Smooth muscle cell (in vitro differentiated cells): ENCODE data around the gene CELF4. TPM values are rescaled to one million over a fixed set of nuclear protein-coding genes. Genes with fewer than 3 reads are reported as not detected.

Experiments
- DNase-seq: peaks from one replicate; lab custom pipeline; 2025; ENCODE audit not compliant: unreplicated experiment; lab: John Stamatoyannopoulos, UW
- H2AFZ ChIP-seq: fragments of 200-600 bp; sonication (generic); 2 replicates; pipeline ENCODE4 v1.6.0; 2016; ENCODE audit warnings: antibody characterized with exemption, low read depth, mild to moderate bottlenecking
- H3F3A ChIP-seq: fragments of 200-600 bp; sonication (generic); 2 replicates; pipeline ENCODE4 v1.6.0; 2017; ENCODE audit warnings: antibody characterized with exemption, low read depth
- H3K27ac ChIP-seq: fragments of 200-600 bp; sonication (generic); 2 replicates; pipeline ENCODE4 v1.5.1; 2016; ENCODE audit warnings: low read depth, mild to moderate bottlenecking
- H3K27me3 ChIP-seq: fragments of 200-600 bp; sonication (generic); 2 replicates; pipeline ENCODE4 v1.6.1; 2016; ENCODE audit warnings: low read depth, mild to moderate bottlenecking
- H3K36me3 ChIP-seq: fragments of 200-600 bp; sonication (generic); 2 replicates; pipeline ENCODE4 v1.5.1; 2016; ENCODE audit warnings: low read depth
- H3K4me1 ChIP-seq: fragments of 200-600 bp; sonication (generic); 2 replicates; pipeline ENCODE4 v1.5.1; 2016; ENCODE audit warnings: low read depth
- H3K4me2 ChIP-seq: fragments of 200-600 bp; sonication (generic); 2 replicates; pipeline ENCODE4 v1.6.0; 2016; ENCODE audit warnings: mild to moderate bottlenecking
- H3K4me3 ChIP-seq: fragments of 200-600 bp; sonication (generic); 2 replicates; pipeline ENCODE4 v1.5.1; 2016; ENCODE audit warnings: mild to moderate bottlenecking
- H3K79me2 ChIP-seq: fragments of 200-600 bp; sonication (generic); 2 replicates; pipeline ENCODE4 v1.6.0; 2016; ENCODE audit warnings: low read depth, mild to moderate bottlenecking
- H3K9ac ChIP-seq: fragments of 200-600 bp; sonication (generic); 2 replicates; pipeline ENCODE4 v1.6.0; 2016; ENCODE audit warnings: low read depth
- H3K9me3 ChIP-seq: fragments of 200-600 bp; sonication (generic); replicated peaks from 2 replicates; pipeline ENCODE4 v1.5.1; 2016; ENCODE audit warnings: low read depth
- H4K20me1 ChIP-seq: fragments of 200-600 bp; sonication (generic); 2 replicates; pipeline ENCODE4 v1.6.0; 2016; ENCODE audit warnings: low read depth
- WGBS: methylation state at CpG from one replicate; pipeline ENCODE4 v1.1.7; 2016; ENCODE audit warnings: low lambda C conversion rate; 5-methylcytosine and 5-hydroxymethylcytosine counted together
- polyA plus RNA-seq: library from polyadenylated mRNA; unstranded; fragments of >200 nt; fragmentation: Nextera tagmentation; extraction: Ambion mirVana; gene quantifications from 2 replicates; pipeline ENCODE4 v1.2.1, GENCODE V29; 2016
- total RNA-seq: library from RNA; depleted of rRNA; stranded (reverse); fragments of >200 nt; gene quantifications from 2 replicates; pipeline ENCODE4 v1.2.3, GENCODE V29; 2014
- TF ChIP-seq, protein P1 (sequence below): fragments of 200-600 bp; sonication (generic); IDR thresholded peaks from 2 replicates; pipeline ENCODE4 v1.5.1; 2017; ENCODE audit warnings: borderline replicate concordance, mild to moderate bottlenecking, antibody characterized with exemption; ENCODE audit not compliant: insufficient read depth, poor library complexity, severe bottlenecking

CELF4 gene
- total and polyA plus RNA-seq, 2 experiments from 2014 or later = 0.40 TPM; not detected in 1

GRCh38 chr18:37509600-37509999, 56.0 kb downstream of the CELF4 start:
- H4K20me1 ChIP-seq = no peaks in the 10 kb centered on the region
- no peak overlapping the region for H3K27ac ChIP-seq
- TF ChIP-seq, protein P1, sequence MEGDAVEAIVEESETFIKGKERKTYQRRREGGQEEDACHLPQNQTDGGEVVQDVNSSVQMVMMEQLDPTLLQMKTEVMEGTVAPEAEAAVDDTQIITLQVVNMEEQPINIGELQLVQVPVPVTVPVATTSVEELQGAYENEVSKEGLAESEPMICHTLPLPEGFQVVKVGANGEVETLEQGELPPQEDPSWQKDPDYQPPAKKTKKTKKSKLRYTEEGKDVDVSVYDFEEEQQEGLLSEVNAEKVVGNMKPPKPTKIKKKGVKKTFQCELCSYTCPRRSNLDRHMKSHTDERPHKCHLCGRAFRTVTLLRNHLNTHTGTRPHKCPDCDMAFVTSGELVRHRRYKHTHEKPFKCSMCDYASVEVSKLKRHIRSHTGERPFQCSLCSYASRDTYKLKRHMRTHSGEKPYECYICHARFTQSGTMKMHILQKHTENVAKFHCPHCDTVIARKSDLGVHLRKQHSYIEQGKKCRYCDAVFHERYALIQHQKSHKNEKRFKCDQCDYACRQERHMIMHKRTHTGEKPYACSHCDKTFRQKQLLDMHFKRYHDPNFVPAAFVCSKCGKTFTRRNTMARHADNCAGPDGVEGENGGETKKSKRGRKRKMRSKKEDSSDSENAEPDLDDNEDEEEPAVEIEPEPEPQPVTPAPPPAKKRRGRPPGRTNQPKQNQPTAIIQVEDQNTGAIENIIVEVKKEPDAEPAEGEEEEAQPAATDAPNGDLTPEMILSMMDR = no peak
- no peak overlapping the region for H3K9ac ChIP-seq
- no peaks in the 10 kb centered on the region for H3K36me3 ChIP-seq
- 92% methylated on average over 1 of the region's 1 CpG for WGBS
- no peak for DNase-seq
- no peaks in the 10 kb centered on the region for H3K9me3 ChIP-seq
- no peak overlapping the region for H3K4me3 ChIP-seq
- H3K79me2 ChIP-seq = no peaks in the 10 kb centered on the region
- H3K27me3 ChIP-seq = peaks cover 23% of the 10 kb centered on the region
- peaks cover 1% of the 10 kb centered on the region for H3K4me1 ChIP-seq
- H3K4me2 ChIP-seq = no peak overlapping the region
- H3F3A ChIP-seq = no peaks in the 10 kb centered on the region
- H2AFZ ChIP-seq = no peak overlapping the region

DNA sequence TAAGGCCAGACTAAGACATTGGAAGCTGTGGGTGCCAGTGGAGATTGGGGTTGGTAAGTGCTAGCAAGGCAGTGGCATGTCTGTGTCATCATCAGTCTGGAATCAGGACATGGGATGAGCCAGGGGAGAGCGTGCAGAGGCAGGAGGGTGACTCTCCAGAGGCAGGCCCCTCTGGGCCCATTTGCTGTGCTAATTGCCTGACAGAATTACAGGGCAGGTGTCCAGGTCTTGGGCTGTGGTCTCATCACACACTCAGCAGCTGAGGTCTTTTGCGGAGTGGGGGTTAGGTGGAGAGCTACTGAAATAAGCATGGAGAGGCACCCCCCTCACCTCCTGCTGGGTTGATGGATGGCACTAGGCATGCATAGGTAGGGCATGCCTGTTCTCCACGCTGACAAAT, 57.4 kb downstream of the CELF4 start:
- H3K9me3 ChIP-seq = no peaks in the 10 kb centered on the region
- H3F3A ChIP-seq = no peaks in the 10 kb centered on the region
- H4K20me1 ChIP-seq = no peaks in the 10 kb centered on the region
- H3K4me1 ChIP-seq = no peaks in the 10 kb centered on the region
- H2AFZ ChIP-seq = no peak overlapping the region
- H3K4me2 ChIP-seq = no peak overlapping the region
- H3K27ac ChIP-seq = no peak overlapping the region
- TF ChIP-seq, protein P1 = no peak
- no peak for DNase-seq
- no peak overlapping the region for H3K9ac ChIP-seq
- WGBS = 75% methylated on average over 3 of the region's 3 CpGs
- no peak overlapping the region for H3K4me3 ChIP-seq
- H3K36me3 ChIP-seq = no peaks in the 10 kb centered on the region
- H3K27me3 ChIP-seq = peaks cover 12% of the 10 kb centered on the region
- no peaks in the 10 kb centered on the region for H3K79me2 ChIP-seq

DNA sequence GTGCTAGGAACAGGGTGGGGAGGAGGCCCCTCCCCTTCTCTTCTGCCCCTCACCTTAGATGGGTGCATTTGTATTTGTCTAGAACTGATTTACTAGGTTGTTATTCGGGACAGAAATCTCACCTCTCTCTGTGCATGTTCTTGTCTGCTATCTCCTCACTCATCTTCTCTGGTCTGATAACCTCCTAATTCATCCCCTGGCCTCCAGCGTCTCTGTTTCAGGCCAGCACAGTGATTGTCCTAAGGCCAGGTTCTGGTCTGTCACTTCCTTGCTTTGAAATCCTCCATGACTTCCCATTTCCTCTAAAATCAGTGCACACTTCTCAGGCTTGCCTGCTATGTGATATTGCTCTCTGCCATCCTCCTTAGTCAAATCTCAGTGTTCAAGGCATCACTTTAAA, 58.4 kb downstream of the CELF4 start:
- Histone ChIP-seq H3K79me2 (no peaks in the 10 kb centered on the region), H3K4me2 (no peak overlapping the region), H3K9me3 (no peaks in the 10 kb centered on the region), H3K9ac (no peak overlapping the region), H3K36me3 (no peaks in the 10 kb centered on the region), H2AFZ (no peak overlapping the region), H4K20me1 (no peaks in the 10 kb centered on the region), H3K27me3 (peaks cover 2% of the 10 kb centered on the region), H3K27ac (no peak overlapping the region), H3K4me1 (no peaks in the 10 kb centered on the region), H3F3A (no peaks in the 10 kb centered on the region), H3K4me3 (no peak overlapping the region)
- TF ChIP-seq, protein P1 = no peak
- WGBS = 44% methylated on average over 2 of the region's 2 CpGs
- DNase-seq = no peak

GRCh38 chr18:37506001-37506400, 59.6 kb downstream of the CELF4 start:
- Histone ChIP-seq H3K9ac (no peak overlapping the region), H3K4me1 (no peaks in the 10 kb centered on the region), H3K27me3 (no peaks in the 10 kb centered on the region), H3K9me3 (no peaks in the 10 kb centered on the region), H3K4me2 (no peak overlapping the region), H4K20me1 (no peaks in the 10 kb centered on the region), H2AFZ (no peak overlapping the region), H3K79me2 (no peaks in the 10 kb centered on the region), H3K4me3 (no peak overlapping the region), H3K36me3 (no peaks in the 10 kb centered on the region), H3F3A (no peaks in the 10 kb centered on the region), H3K27ac (no peak overlapping the region)
- TF ChIP-seq, protein P1 = no peak
- no peak for DNase-seq
- WGBS = 84% methylated on average over 9 of the region's 9 CpGs
